Head of caudate nucleus (tissue), 42 donors: ENCODE measurements around the gene GTPBP6.

Source experiments
- DNase-seq, 42 donors: peaks; one replicate each; pipeline versions ENCODE4 v3.0.0 to v3.0.0-alpha.2; 2020 to 2021; ENCODE audit warnings: mixed read lengths in 7 of 42
- intact Hi-C: fragments of 100-400 bp; cut with DNase I; formaldehyde crosslinking; loops from one replicate; pipeline ENCODE4 v1.15.0; 2022

GTPBP6 gene, protein sequence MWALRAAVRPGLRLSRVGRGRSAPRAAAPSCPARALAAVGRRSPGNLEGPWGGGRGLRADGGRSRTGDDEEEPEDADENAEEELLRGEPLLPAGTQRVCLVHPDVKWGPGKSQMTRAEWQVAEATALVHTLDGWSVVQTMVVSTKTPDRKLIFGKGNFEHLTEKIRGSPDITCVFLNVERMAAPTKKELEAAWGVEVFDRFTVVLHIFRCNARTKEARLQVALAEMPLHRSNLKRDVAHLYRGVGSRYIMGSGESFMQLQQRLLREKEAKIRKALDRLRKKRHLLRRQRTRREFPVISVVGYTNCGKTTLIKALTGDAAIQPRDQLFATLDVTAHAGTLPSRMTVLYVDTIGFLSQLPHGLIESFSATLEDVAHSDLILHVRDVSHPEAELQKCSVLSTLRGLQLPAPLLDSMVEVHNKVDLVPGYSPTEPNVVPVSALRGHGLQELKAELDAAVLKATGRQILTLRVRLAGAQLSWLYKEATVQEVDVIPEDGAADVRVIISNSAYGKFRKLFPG

GRCh38 chrX:318739-319578 is at the start of gene GTPBP6:
TSS of gene GTPBP6 (minus strand) at chrX:318796. CDS start at chrX:318787, 9 bp downstream.
- DNase-seq: peak; percentile 98 to 100 (median 100)
- intact Hi-C loops: loop anchor here (5.0 kb wide), 1 partner anchor 68 kb away; the partner anchor contains the start of gene PPP2R3B

DNA sequence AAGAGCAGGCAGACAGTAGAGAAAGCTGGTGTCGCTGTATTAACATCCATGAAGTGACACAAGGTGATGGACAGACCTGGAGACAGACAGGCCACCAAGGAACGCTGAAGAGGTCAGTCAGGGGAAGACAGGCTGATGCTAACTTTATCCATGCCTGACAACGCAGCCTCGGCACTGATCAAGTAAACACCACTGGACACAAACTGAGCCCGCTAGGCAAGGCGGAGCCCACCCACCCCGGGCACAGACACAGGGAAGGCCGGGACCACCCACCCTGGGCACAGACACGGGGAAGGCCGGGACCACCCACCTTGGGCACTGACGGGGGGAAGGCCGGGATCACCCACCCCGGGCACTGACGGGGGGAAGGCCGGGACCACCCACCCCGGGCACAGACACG is 49.3 kb upstream of the GTPBP6 start:
- no peak for DNase-seq
- intact Hi-C loops: no loop called here

DNA sequence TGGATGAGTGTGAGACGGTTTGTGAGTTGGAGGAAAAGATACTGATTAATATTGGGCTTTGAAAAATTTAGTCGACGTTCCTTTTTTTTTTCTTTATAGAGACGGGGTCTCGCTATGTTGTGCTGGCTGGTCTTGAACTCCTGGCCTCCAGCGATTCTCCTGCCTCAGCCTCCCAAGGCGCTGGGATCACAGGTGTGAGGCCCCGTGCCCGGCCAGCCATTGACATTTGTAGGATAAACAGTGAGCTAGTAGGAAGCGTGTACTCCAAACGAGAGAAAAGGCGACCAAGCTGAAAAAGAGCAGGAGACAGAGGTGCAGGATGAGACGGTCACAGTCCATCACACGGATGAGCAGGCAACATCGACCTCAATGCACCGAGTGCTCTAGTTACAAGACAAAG is 48.8 kb upstream of the GTPBP6 start:
- intact Hi-C loops: no loop called here
- DNase-seq: no peak

DNA sequence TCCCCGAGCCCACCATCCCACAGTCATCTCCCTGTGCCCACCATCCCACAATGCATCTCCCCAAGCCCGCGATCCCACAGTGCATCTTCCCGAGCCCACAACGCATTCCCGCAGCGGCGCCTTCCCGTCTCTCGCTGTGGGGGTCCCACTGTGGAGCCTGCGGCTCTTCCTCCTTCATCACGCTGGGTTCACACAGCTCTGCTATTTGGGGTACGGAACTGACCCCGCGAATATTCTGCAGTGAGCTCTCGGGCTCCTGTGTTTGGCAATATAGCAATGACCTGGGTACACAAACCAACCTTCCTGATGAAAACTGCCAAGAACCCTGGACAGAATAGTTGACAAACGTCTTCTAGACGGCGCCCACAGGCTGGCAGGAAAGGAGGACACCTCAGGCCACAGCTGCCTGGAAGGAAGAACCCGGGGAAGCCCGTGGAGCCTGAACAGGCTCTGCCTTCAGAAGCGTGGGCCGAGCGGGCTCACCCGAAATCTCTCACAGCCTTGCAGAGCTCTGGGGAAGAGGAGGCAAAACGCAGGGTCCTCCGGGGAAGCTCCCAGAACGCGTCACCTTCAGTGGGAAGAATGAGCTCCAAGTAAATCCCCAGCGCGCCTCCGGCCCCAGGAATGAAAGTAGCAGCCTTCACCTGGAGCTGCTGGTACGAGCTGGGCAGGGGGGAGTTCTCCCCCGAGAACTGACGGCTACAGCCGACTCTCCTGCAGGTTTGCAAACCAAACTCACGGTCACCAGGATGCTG is 45.2 kb upstream of the GTPBP6 start:
- DNase-seq: no peak
- intact Hi-C loops: no loop called here

- intact Hi-C loops: no loop called here
- no peak for DNase-seq
Observed at GRCh38 chrX:362937-363620, 44.5 kb upstream of the GTPBP6 start.

- intact Hi-C loops: no loop called here
- no peak for DNase-seq
Observed at GRCh38 chrX:362351-362750, 43.8 kb upstream of the GTPBP6 start.

GRCh38 chrX:361231-362145 is 42.9 kb upstream of the GTPBP6 start:
- intact Hi-C loops: no loop called here
- DNase-seq: no peak

DNA sequence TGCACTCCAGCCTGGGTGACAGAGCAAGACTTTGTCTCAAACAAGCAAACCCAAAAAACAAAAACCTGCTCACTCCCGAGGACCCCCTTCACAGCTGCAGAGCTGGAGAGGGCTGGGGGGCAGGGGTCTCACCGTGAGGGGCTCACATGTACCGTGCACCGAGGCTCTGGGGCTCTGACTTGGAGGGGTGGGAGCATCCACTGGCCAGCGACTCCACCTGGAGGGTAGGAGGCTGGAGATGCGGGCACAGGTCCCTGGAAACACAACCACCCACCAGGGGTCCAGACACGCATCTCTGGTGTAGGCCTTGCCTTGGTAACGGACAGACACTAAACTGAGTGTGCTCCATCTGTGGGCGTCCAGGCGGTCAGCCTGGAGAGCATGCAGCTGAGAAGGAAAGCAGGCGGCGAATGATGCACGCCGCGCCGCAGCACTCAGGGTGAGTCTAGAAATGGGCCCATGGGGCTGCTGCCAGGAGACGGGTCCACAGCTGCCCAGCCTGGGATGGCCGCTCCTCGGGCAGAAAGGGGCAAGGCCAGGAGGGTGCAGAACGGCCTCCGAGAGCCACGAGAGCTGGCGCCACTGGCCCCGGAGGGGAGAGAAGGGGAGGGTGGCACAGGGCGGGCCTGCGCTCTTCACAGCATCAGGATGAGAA is 42.0 kb upstream of the GTPBP6 start:
- no peak for DNase-seq

GRCh38 chrX:358651-359143 is 40.1 kb upstream of the GTPBP6 start:
- intact Hi-C loops: no loop called here
- no peak for DNase-seq

More for the DNA sequence above, 42.0 kb upstream of the GTPBP6 start:
- intact Hi-C loops: no loop called here

DNA sequence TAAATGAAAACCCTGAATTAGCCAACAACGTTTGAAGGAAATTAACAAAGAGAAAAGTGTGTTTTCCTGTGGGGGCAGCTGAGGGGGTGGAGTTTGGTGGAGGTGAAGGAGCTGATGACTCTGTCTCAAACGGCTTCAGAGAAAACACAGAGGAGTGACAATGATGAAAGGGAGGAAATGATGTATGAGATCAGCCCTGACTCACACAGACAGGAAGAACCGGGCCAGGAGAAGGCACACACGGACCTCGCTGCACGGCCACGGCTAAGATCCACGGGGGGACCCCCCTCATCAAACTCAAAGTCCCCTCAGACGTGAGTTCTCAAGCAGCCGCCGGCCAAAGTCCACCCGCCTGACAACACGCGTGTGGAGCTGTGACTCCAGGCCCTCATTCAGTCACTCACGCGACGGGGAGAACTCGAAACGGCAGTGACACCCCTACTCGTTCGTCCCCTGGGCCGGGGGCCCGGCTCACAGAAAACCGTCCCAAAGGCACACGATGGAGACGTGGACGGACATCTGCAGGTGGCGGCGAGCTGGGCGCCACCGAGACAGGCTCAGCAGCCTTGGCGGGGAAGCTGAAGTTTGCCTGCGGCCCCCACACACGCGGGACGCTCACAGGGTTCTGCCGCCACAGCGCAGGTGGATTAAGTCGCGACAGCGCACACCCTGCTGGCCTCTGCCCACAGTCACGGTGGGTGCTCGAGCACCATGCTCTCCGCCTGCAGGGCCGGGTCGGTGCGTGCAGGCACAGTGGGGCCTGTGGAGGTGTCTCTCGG is 39.3 kb upstream of the GTPBP6 start:
- DNase-seq: peak in 3 of 42 donors; percentile 26 to 54 (median 27)
- intact Hi-C loops: no loop called here

GRCh38 chrX:357035-357692 is 38.6 kb upstream of the GTPBP6 start:
- intact Hi-C loops: no loop called here

DNA sequence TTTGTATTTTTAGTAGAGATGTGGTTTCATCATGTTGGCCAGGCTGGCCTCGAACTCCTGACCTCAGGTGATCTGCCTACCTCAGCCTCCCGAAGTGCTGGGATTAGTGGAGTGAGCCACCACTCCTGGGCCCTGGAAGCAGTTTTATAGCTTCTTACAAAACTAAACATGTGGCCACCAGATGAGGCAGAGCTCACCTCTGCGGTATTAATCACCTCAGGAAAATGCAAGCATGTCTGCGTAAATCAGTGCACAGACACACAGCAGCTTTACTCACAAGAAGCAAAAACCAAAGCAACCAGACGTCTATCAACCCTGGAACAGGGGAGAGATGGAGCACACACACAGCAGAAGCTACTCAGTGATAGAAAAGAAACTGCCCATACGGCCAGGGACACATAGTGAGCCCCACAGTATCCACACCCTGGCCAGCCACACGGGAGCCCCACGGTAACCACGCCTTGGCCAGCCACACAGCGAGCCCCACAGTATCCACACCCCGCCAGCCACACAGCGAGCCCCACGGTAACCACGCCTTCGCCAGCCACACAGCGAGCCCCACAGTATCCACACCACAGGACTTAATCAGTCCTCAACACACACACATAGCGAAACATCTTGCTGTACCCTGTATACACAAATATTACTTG is 37.9 kb upstream of the GTPBP6 start:
- intact Hi-C loops: no loop called here
- no peak for DNase-seq

More at GRCh38 chrX:357035-357692, 38.6 kb upstream of the GTPBP6 start:
- DNase-seq: no peak

DNA sequence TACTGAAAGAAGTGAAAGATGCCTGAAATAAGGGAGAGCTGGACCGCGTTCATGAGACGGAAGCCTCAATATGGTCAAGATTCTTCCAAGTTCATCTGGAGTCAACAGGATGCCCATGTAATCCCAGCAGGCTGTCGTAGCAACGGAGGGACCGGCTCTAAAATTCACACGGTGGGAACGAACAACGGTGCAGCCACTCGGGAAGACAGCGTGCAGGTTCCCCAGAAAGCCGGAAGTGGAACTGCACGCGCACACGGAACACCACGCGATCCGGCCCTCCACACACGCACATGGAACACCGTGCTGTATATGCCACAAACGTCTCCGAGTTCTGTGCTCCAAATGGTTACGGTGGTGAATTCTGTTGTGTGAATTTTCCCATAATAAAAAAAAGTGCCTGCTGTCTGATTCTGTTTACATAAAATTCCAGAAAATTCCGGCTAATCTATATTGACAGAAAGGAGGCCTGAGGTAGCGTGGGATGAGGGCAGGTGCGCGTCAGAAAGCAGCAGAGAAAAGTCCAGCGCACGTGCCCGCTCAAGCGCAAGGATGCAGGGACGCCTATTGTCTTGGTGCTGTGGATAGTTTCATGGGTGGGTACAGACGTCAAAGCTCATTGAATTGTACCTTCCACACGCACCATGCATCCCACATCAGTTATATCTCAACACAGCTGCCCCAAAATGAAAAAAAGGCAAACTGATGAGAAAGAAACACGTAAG is 36.9 kb upstream of the GTPBP6 start:
- intact Hi-C loops: no loop called here
- no peak for DNase-seq
